Measurements from ENCODE around the gene FZD2.

The FZD2 gene

DNA sequence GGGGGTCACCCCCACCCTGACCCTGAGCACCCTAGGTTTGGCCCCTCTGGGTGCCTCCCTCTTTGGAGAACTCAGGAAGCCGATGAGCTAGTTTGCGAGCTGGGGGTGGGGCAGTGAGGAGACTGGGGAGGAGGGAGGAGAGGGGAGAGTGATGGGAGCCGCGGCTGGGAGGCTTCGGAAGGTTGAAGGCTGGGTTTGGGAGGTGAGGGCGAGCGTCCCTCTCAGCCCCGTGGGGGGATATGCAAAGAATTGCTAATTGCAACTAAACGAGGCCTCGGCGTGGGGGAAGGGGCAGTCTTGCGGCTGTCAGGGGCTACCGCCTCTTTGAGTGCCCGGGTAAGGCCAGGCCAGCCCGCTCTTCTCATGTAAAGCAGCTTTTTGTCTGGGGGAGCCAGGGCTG is 17.6 kb upstream of the FZD2 start:
- H3K27ac Mint-ChIP-seq, result peak overlapping the region; percentile 59
- H3K4me1 Mint-ChIP-seq (ENCODE audit: low read depth), result peaks cover 72% of the 10 kb centered on the region
- peaks cover 2% of the 10 kb centered on the region for H3K27me3 Mint-ChIP-seq
- H3K4me3 Mint-ChIP-seq, result no peak overlapping the region
- H3K36me3 Mint-ChIP-seq (ENCODE audit: low read depth), result peaks cover 7% of the 10 kb centered on the region
- H3K9me3 Mint-ChIP-seq, result no peaks in the 10 kb centered on the region
- intact Hi-C loops (cut with micrococcal nuclease), result no loop called here

DNA sequence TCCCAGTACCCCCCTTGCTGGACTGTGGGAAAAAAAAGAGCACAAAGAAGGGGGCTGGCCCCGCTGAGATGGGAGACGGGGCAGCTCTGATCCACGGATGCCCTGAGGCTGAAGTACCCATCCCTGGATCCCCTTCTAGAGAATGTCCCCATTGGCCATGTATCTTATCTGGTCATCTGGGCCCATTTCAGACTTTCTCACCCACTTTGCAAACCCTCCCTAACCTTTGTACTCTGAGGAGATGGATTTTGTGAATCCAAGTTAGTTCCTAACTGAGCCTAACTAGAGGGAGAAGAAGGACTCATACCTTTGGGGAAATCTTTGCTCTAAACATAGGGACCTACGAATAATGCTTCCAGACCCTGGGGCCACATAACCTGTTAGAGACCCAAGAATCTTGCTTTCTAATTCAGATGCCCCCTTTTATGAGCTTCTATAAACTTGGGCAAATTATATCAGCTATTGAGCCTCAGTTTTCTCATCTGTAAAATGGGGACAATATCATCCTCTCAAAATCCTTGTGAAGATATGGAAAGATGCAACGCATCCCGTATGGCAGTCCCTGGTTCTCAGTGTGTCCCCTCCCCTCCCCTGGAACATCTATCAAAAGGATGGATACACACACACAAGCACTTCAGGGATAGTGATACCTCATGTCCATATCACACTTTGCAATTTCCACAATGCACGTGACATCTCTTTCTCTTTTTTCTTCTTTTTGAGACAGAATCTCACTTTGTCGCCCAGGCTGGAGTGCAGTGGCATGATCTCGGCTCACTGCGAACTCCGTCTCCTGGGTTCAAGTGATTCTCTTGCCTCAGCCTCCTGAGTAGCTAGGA is 16.8 kb upstream of the FZD2 start:
- Mint-ChIP-seq H3K36me3 (ENCODE audit: low read depth) (peaks cover 7% of the 10 kb centered on the region), H3K4me3 (no peak overlapping the region), H3K27me3 (peaks cover 2% of the 10 kb centered on the region), H3K9me3 (no peaks in the 10 kb centered on the region), H3K4me1 (ENCODE audit: low read depth) (peaks cover 80% of the 10 kb centered on the region), H3K27ac (no peak overlapping the region)
- intact Hi-C loops (cut with micrococcal nuclease), result no loop called here

DNA sequence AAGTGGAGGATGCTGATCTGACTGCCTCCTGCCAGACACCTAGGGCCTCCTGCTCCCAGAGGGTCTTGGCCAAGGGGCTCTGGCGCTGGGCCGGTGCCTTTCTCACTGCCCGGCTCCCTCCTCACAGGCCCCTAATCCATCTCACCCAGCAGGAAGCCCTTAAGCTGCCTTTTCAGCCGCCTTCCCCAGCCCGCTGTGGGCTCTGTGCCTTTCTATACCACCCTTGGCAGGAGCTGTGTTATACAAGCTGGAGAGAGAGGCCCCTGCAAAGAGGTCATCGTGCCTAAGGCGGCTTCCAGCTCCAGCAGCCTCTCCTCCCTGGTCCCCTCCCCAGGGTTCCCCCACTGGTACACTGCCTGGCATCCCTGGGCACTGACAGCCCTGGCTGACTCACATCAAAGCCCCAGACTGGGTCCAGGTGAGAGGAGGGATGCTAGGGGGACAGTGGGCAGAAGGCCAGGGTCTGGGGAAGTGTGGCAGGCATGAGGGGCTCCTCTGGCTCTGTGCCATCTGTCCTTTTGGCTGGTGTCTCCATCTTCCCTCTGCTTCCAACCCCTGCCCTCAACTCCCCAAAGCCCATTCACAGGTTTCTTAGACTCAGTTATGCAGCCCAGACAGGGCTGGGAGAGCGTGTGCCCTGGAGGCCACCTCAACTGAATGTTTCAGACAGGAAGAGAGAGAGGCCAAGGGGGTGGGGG is 15.3 kb upstream of the FZD2 start:
- H3K27ac Mint-ChIP-seq, result peak overlapping the region; percentile 73
- no peaks in the 10 kb centered on the region for H3K9me3 Mint-ChIP-seq
- H3K4me3 Mint-ChIP-seq, result no peak overlapping the region
- H3K4me1 Mint-ChIP-seq (ENCODE audit: low read depth), result peaks cover 80% of the 10 kb centered on the region
- peaks cover 2% of the 10 kb centered on the region for H3K27me3 Mint-ChIP-seq
- intact Hi-C loops (cut with micrococcal nuclease), result no loop called here
- peaks cover 7% of the 10 kb centered on the region for H3K36me3 Mint-ChIP-seq (ENCODE audit: low read depth)

GRCh38 chr17:44543213-44543904 is 13.9 kb upstream of the FZD2 start:
- Mint-ChIP-seq H3K4me3 (no peak overlapping the region), H3K9me3 (no peaks in the 10 kb centered on the region), H3K4me1 (ENCODE audit: low read depth) (peaks cover 89% of the 10 kb centered on the region), H3K27me3 (peaks cover 2% of the 10 kb centered on the region), H3K36me3 (ENCODE audit: low read depth) (peaks cover 7% of the 10 kb centered on the region), H3K27ac (peak overlapping the region; percentile 73)
- intact Hi-C loops (cut with micrococcal nuclease), result no loop called here

DNA sequence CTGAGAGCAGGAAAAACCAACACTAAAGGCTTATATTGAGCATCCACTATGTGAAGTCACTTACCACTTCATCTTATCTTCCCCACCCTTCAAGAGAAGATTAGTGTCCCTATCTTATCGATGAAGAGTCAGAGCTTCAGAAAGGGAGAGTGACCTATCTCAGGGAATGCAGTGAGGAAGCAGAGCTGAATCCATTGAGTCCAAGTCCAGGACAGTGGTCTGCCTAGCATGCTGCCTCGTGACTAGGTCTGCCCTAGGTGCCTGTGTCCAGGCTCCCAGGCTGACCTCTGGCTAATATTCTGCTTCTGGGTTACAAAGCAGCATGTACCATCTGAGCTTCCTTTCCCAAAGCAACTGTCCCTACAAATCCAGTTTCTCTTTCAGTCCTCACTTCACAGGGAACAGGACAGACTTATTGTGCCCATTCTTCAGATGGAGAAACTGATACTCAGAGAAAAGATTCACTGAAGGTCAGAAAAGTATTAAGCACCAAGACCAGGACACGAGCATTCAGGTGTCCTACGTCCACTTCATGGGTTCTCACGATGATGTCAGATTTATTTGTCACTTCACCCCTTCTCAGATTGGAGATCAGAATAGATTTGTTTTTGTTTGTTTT is 13.3 kb upstream of the FZD2 start:
- H3K4me1 Mint-ChIP-seq (ENCODE audit: low read depth), result peaks cover 89% of the 10 kb centered on the region
- peak overlapping the region; percentile 73 for H3K27ac Mint-ChIP-seq
- H3K9me3 Mint-ChIP-seq, result no peaks in the 10 kb centered on the region
- peaks cover 5% of the 10 kb centered on the region for H3K36me3 Mint-ChIP-seq (ENCODE audit: low read depth)
- intact Hi-C loops (cut with micrococcal nuclease), result no loop called here
- H3K4me3 Mint-ChIP-seq, result no peak overlapping the region
- H3K27me3 Mint-ChIP-seq, result peaks cover 2% of the 10 kb centered on the region

DNA sequence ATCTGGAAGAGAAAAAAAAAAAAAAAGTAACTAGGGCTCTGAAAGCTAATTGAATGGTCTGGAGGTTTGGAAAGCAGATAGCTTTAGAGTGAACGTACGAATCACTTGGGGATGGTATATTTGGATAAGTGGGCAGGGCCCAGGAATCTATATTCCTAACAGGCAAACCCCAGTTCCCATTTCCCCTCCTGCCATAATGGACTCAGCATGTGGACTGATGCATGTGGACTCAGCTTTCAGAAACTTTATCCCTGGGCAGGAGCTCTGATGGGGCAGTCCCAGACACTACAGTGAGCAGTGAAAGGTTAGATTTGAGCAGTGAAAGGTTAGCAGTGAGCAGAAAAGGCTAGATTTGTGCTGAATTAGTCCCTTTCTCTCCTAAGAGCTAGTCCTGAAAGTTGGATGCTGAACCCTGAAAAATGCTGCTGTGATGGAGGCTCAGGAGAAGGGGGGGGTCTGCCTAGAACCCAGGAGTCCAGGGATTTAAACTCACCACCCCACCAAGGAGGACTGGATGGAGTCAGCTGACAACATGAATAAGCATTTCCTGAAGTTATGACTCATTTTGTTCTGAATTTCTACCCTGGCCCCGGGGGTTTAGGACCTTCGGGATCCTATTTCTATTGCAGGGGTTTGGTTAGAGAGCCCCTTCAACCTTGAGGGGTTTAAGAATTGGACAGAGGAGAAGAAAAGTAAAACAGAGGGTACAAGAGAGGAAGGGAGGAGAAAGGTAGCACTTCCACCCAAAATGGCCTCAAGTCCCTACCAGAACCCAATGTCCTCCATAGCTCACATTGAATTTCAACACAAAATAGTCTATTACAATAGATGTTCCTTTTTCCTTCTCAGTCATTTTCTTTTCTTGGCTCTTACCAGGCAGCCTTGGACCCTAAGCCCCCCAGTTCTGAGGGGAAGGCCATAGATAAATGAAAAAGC is 10.3 kb upstream of the FZD2 start:
- Mint-ChIP-seq H3K9me3 (no peaks in the 10 kb centered on the region), H3K36me3 (ENCODE audit: low read depth) (peaks cover 5% of the 10 kb centered on the region), H3K4me3 (peak overlapping the region; percentile 78), H3K27me3 (no peaks in the 10 kb centered on the region), H3K27ac (peak overlapping the region; percentile 93), H3K4me1 (ENCODE audit: low read depth) (peaks cover 92% of the 10 kb centered on the region)
- intact Hi-C loops (cut with micrococcal nuclease), result no loop called here

DNA sequence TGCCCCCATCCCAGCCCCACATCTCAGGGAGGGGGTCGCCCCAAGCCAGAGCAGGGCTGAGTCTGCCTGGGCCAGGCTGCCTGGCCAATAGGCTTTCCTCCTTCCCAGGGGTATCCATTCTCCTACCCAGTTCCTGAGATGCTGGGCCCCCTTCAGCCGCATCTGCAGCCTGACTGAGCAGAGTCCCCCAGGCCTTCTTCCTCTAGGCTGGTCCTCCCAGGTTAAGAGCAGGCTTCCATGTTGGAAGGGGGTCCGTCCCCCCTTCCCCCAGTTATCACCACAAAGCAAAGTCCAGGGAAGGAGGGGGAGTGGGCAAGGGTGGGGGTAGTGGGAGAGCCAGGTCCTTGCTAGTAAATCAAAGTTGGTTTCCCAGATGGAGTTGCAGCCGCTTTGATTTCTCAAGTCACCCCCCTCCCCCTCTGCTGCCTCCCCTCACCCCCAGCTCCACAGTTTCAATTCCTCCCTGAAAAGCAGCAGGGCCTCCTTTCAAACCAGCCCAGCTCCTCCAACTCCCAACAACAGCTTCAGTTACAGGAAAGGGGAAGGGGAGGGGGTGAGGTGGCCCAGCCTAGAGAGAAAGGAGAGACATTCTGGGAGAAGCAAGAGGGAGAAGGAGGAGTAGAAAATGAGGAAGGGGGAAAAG is 9.5 kb upstream of the FZD2 start:
- peak overlapping the region; percentile 78 for H3K4me3 Mint-ChIP-seq
- H3K27ac Mint-ChIP-seq, result peak overlapping the region; percentile 93
- intact Hi-C loops (cut with micrococcal nuclease), result loop anchor here (2.0 kb wide), 1 partner anchor 13 kb away; no protein-coding TSS in a partner anchor
- H3K4me1 Mint-ChIP-seq (ENCODE audit: low read depth), result peaks cover 92% of the 10 kb centered on the region
- peaks cover 5% of the 10 kb centered on the region for H3K36me3 Mint-ChIP-seq (ENCODE audit: low read depth)
- H3K9me3 Mint-ChIP-seq, result no peaks in the 10 kb centered on the region
- no peaks in the 10 kb centered on the region for H3K27me3 Mint-ChIP-seq

- no peaks in the 10 kb centered on the region for H3K9me3 Mint-ChIP-seq
- intact Hi-C loops (cut with micrococcal nuclease), result loop anchor here (2.0 kb wide), 1 partner anchor 14 kb away; no protein-coding TSS in a partner anchor
- H3K27ac Mint-ChIP-seq, result peak overlapping the region; percentile 93
- peaks cover 5% of the 10 kb centered on the region for H3K36me3 Mint-ChIP-seq (ENCODE audit: low read depth)
- no peaks in the 10 kb centered on the region for H3K27me3 Mint-ChIP-seq
- H3K4me1 Mint-ChIP-seq (ENCODE audit: low read depth), result peaks cover 84% of the 10 kb centered on the region
- peak overlapping the region; percentile 30 for H3K4me3 Mint-ChIP-seq
These were observed 8.7 kb upstream of the FZD2 start for GRCh38 chr17:44548376-44549230.

GRCh38 chr17:44549686-44550085 is 7.6 kb upstream of the FZD2 start:
- intact Hi-C loops (cut with micrococcal nuclease), result loop anchor here (2.0 kb wide), 1 partner anchor 15 kb away; no protein-coding TSS in a partner anchor
- H3K4me3 Mint-ChIP-seq, result no peak overlapping the region
- peaks cover 73% of the 10 kb centered on the region for H3K4me1 Mint-ChIP-seq (ENCODE audit: low read depth)
- H3K36me3 Mint-ChIP-seq (ENCODE audit: low read depth), result peaks cover 5% of the 10 kb centered on the region
- H3K27me3 Mint-ChIP-seq, result no peaks in the 10 kb centered on the region
- no peaks in the 10 kb centered on the region for H3K9me3 Mint-ChIP-seq
- peak overlapping the region; percentile 93 for H3K27ac Mint-ChIP-seq

- intact Hi-C loops (cut with micrococcal nuclease), result no loop called here
- Mint-ChIP-seq H3K36me3 (ENCODE audit: low read depth) (peaks cover 17% of the 10 kb centered on the region), H3K4me1 (ENCODE audit: low read depth) (peaks cover 60% of the 10 kb centered on the region), H3K9me3 (no peaks in the 10 kb centered on the region), H3K4me3 (no peak overlapping the region), H3K27me3 (no peaks in the 10 kb centered on the region), H3K27ac (peak overlapping the region; percentile 0)
These were observed 4.9 kb upstream of the FZD2 start for GRCh38 chr17:44552361-44552760.

DNA sequence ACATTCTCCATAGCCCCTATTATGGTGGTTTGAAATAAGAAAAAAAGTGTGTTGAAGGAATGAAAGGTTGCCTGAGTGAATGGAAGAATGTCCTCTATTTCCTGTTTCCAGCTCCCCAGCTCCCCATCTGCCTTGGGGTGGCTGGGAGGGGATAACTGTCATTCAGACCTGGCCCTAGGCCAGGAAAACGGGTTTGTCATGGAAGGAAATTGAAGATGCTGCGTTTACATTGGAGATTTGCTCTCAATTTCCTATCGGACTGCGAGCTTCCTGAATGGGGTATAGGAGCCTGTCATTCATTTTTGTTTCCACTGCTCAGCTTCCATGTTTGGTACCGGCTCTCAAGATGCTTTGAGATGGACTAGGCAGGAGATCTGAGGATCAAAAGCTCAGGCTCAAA is 2.2 kb upstream of the FZD2 start:
- peaks cover 56% of the 10 kb centered on the region for H3K4me1 Mint-ChIP-seq (ENCODE audit: low read depth)
- H3K27me3 Mint-ChIP-seq, result peaks cover 3% of the 10 kb centered on the region

More for the DNA sequence above, 2.2 kb upstream of the FZD2 start:
- Mint-ChIP-seq H3K27ac (no peak overlapping the region), H3K36me3 (ENCODE audit: low read depth) (peaks cover 40% of the 10 kb centered on the region), H3K4me3 (no peak overlapping the region), H3K9me3 (no peaks in the 10 kb centered on the region)
- intact Hi-C loops (cut with micrococcal nuclease), result loop anchor here (2.0 kb wide), 1 partner anchor 18 kb away; no protein-coding TSS in a partner anchor
